ENCODE data around the gene DENND5A.
"Not testable (repeated sequence)": the region's sequence is repeated elsewhere in the genome, so short reads cannot be mapped to it uniquely, and the experiment has no call there.

GRCh38 chr11:9220853-9221252 lies 44.3 kb downstream of the DENND5A start:
- not testable (repeated sequence) for TF ChIP-seq CTCF, POLR2A (IDR thresholded peaks at IDR 0.05)
